Adrenal gland (tissue), 5 donors: ENCODE measurements around the gene RIT2.

Source experiments
- CTCF ChIP-seq, 6 experiments: fragments of 450-650 bp in 4 of 6; fragments of 200-600 bp in 2 of 6; sonication (generic) in 1 of 6; IDR thresholded peaks; 1 replicate in 5 of 6; 2 replicates in 1 of 6; pipeline versions ENCODE4 v1.5.1 to v1.8.0; 2016 to 2021; ENCODE audit warnings: antibody characterized with exemption in 6 of 6, mild to moderate bottlenecking in 2 of 6, moderate library complexity in 1 of 6
- POLR2A ChIP-seq, 2 donors: fragments of 450-650 bp; IDR thresholded peaks; one replicate each; pipeline ENCODE4 v1.6.1; 2017; ENCODE audit warnings: antibody characterized with exemption in 2 of 2, mild to moderate bottlenecking in 2 of 2, moderate library complexity in 1 of 2
- donor health status: DM: no; HTN: no; CAD: no.

- TF ChIP-seq CTCF (IDR thresholded peaks at IDR 0.05) = no peak
- no peak for TF ChIP-seq POLR2A (IDR thresholded peaks at IDR 0.05)
Measured at GRCh38 chr18:42745931-42746330, 369.6 kb downstream of the RIT2 start.
